ENCODE measurements around the gene HOTAIR. TPM values are rescaled to one million over a fixed set of nuclear protein-coding genes. Genes with fewer than 3 reads are reported as not detected.

HOTAIR gene
- total RNA-seq, 2 donors from 2014 or later = 0.28 TPM; not detected in 1

DNA sequence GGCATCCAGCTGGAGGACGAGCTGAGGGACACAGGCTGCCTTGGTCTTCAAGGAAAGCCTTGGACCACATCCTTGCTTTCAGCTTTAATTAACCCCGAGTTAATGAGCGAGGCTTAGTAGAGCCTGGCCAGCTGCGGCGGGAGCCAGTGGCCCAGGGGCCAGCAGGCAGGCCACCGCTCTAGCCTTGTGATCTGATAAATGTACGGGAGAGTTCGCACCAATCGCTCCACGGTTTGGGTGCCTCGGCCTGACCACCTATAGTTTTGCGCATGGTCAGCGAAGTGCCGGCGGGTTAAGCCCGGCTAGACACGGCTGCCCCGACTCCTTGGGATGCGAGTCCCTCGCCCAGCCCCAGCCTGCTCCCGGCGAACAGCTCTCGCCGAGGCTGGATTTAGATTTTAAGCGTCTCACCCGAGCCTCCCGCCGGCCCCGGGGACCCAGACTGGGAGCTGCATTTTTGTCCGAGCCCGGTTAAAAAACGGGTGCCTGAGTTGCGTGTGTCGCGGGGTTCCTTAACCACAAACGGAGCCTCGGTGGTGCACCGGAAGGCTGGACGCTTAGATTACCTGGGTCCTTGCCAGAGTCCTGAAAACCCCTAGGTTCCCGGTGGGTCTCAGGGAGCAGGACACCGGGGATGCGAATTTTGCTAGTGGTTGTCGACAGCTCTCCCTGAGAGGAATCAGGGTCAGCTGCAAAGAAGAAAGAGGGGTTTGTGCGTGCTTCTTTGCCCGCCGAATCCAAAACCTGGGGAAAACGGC lies 23.0 kb downstream of the HOTAIR start:
- H3K36me3 ChIP-seq = no peaks in the 10 kb centered on the region
- intact Hi-C loops (cut with DNase I) = no loop called here
- peaks cover 66% of the 10 kb centered on the region for H3K27me3 ChIP-seq (replicated peaks; ENCODE audit: insufficient read depth)
- no peak overlapping the region for H3K4me3 ChIP-seq
- H3K27ac ChIP-seq = no peak overlapping the region
- no peaks in the 10 kb centered on the region for H3K9me3 ChIP-seq
- TF ChIP-seq CTCF (IDR thresholded peaks at IDR 0.05) = no peak
- TF ChIP-seq POLR2A (IDR thresholded peaks at IDR 0.05) = no peak
- TF ChIP-seq POLR2AphosphoS5 (IDR thresholded peaks at IDR 0.05) = no peak
- no peaks in the 10 kb centered on the region for H3K4me1 ChIP-seq (replicated peaks)
- no peak for DNase-seq (ENCODE audit: low spot score)
- 5% methylated on average over 47 of the region's 47 CpGs for WGBS

DNA sequence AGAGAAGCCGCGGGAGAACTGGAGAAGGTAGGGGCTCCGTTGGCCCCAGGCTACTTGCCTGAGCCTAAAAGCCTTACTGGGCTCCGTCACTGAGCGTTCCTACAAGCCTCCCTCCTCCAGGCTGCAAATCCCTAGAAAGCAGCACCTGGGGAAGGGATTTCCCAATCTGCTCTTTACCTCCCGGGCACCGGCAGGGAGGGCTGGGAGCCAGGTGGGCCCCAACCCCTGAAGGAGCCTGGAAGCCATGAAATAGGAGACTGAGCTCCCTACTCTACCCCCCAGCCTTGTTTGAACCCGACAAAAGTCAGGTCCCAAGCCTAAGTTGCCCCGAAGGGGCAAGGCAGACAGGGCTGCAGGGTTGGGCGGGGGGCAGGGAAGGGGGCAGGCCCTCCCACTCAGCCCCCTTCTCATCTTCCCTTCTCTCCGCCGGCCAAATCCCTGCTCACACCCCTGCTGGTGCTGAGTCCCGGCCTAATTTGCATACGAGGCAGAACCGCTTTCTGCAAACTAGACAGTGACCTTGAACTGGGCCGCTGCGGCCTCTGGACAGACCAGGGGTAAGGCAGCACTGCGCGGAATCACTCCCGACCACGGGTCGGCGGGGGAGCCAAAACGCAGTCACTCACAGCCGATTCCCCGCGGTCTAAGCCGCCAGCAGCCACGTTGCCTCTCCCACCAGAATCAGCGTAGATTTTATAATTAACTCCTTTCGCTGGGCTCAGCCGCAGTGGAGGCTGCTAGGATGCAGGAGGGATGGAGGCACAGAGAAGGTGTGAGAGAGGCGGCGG lies 23.8 kb downstream of the HOTAIR start:
- Histone ChIP-seq H3K4me1 (replicated peaks) (no peaks in the 10 kb centered on the region), H3K4me3 (no peak overlapping the region), H3K9me3 (no peaks in the 10 kb centered on the region), H3K27ac (no peak overlapping the region), H3K27me3 (replicated peaks; ENCODE audit: insufficient read depth) (peaks cover 60% of the 10 kb centered on the region), H3K36me3 (no peaks in the 10 kb centered on the region)
- no peak for DNase-seq (ENCODE audit: low spot score)
- no peak for TF ChIP-seq POLR2AphosphoS5 (IDR thresholded peaks at IDR 0.05)
- TF ChIP-seq CTCF (IDR thresholded peaks at IDR 0.05) = no peak
- no peak for TF ChIP-seq POLR2A (IDR thresholded peaks at IDR 0.05)
- 6% methylated on average over 34 of the region's 34 CpGs for WGBS
- intact Hi-C loops (cut with DNase I) = no loop called here

GRCh38 chr12:53950437-53950773 lies 24.3 kb downstream of the HOTAIR start:
- no peak for DNase-seq (ENCODE audit: low spot score)
- TF ChIP-seq POLR2A (IDR thresholded peaks at IDR 0.05) = no peak
- TF ChIP-seq POLR2AphosphoS5 (IDR thresholded peaks at IDR 0.05) = no peak
- TF ChIP-seq CTCF (IDR thresholded peaks at IDR 0.05) = no peak
- intact Hi-C loops (cut with DNase I) = no loop called here
- 5% methylated on average over 10 of the region's 10 CpGs for WGBS
- Histone ChIP-seq H3K27ac (no peak overlapping the region), H3K9me3 (no peaks in the 10 kb centered on the region), H3K27me3 (replicated peaks; ENCODE audit: insufficient read depth) (peaks cover 59% of the 10 kb centered on the region), H3K36me3 (no peaks in the 10 kb centered on the region), H3K4me1 (replicated peaks) (no peaks in the 10 kb centered on the region), H3K4me3 (no peak overlapping the region)

DNA sequence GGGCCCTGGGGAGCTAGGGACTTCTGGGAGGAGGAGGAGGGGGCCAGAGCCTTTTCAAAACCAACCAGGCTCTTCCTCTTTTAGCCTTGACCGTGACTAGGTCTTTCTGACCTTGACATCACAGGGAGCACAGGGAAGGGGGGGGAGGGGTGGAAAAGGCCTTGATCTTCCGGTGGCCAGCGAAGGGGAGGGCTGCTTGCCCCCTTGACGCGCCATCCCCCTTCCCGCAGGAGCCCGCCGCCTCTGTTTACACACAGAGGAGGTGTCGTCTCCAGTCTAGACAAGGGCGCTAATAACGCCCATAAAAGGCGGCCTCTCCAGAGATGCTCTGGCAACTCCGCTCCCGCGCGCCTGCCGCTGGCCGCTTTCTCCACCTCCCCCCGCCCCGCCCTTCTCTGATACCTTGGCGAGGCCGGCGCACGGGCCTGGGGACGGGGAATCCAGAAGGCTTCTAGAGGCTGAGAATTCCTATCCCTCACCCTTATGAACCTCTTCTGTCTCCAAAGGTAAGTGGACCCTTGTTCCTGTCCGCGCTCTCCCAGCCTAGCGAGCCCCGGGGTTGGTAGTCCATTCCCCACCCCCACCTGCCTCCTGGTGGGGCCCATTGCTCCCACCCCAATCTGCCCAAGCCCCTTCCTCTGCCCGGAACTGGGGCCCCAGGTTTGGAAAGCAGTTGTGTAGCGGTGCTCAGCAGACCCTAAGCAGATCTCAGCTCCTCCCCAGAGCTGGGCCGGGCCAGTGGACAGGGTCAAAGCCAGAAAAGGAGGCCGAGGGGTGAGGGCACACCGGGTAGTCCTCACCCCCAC lies 24.9 kb downstream of the HOTAIR start:
- H3K9me3 ChIP-seq = no peaks in the 10 kb centered on the region
- H3K4me3 ChIP-seq = no peak overlapping the region
- no peaks in the 10 kb centered on the region for H3K4me1 ChIP-seq (replicated peaks)
- TF ChIP-seq POLR2A (IDR thresholded peaks at IDR 0.05) (no peak), POLR2AphosphoS5 (IDR thresholded peaks at IDR 0.05) (no peak), CTCF (IDR thresholded peaks at IDR 0.05) (no peak)
- DNase-seq (ENCODE audit: low spot score) = no peak
- 4% methylated on average over 31 of the region's 34 CpGs for WGBS
- intact Hi-C loops (cut with DNase I) = no loop called here
- H3K36me3 ChIP-seq = no peaks in the 10 kb centered on the region
- peaks cover 59% of the 10 kb centered on the region for H3K27me3 ChIP-seq (replicated peaks; ENCODE audit: insufficient read depth)
- H3K27ac ChIP-seq = no peak overlapping the region
